ENCODE measurements around the gene UBE2L3. TPM values are rescaled to one million over a fixed set of nuclear protein-coding genes. Genes with fewer than 3 reads are reported as not detected.
"Not testable (repeated sequence)": the region's sequence is repeated elsewhere in the genome, so short reads cannot be mapped to it uniquely, and the experiment has no call there.

The UBE2L3 gene
- total and polyA plus RNA-seq, 10 of the 15 experiments (the other 5 are each of a cell fraction or from before 2014, with no cell fraction given) = 55.7 to 168 (median 113) TPM

GRCh38 chr22:21567456-21568346 is at the start of gene UBE2L3 (continued):
- TF ChIP-seq E2F8 (IDR thresholded peaks at IDR 0.05; ENCODE audit: low read depth, partially characterized antibody) (no peak), HCFC1 (IDR thresholded peaks at IDR 0.05; ENCODE audit: low read length) (peak; percentile 58), TARDBP (IDR thresholded peaks at IDR 0.05; ENCODE audit: borderline replicate concordance) (no peak)

GRCh38 chr22:21526705-21527500 is 40.6 kb upstream of the UBE2L3 start:
- H3K4me3 ChIP-seq; H3K4me2 ChIP-seq (ENCODE audit: control insufficient read depth, insufficient read depth); SMC1A ChIA-PET (ENCODE audit: uncharacterized antibody, unreplicated experiment); BruUV-seq (replicated peaks); H3K79me2 ChIP-seq (ENCODE audit: control insufficient read depth, insufficient read depth, low read length); POLR2A ChIA-PET; ATAC-seq; CTCF ChIA-PET; H3K9ac ChIP-seq (ENCODE audit: control insufficient read depth, insufficient read depth, low read length); H3K27me3 ChIP-seq (replicated peaks in 1 of 2; ENCODE audit: control insufficient read depth in 2 of 2, insufficient read depth in 2 of 2, low read length in 1 of 2); H2AFZ ChIP-seq (ENCODE audit: control insufficient read depth, low read depth, low read length); RAD21 ChIA-PET (ENCODE audit: unreplicated experiment); H3K4me1 ChIP-seq (ENCODE audit: control insufficient read depth, insufficient read depth, low read length); H3K9me3 ChIP-seq (replicated peaks; ENCODE audit: control insufficient read depth, insufficient read depth, low read length); H3K36me3 ChIP-seq (ENCODE audit: control insufficient read depth in 2 of 2, insufficient read depth in 2 of 2, low read length in 1 of 2); FAIRE-seq; DNase-seq (ENCODE audit: low read depth, low spot score); H3K27ac ChIP-seq (ENCODE audit: control insufficient read depth, insufficient read depth); intact Hi-C loops (cut with micrococcal nuclease; ENCODE audit: unreplicated experiment); H4K20me1 ChIP-seq (ENCODE audit: control insufficient read depth, insufficient read depth); in situ Hi-C loops (cut with MboI): not testable (repeated sequence)
- no CpG with 5 or more reads among the region's 6 CpGs for WGBS (ENCODE audit: insufficient coverage, insufficient replicate concordance, low lambda C conversion rate, missing lambda C conversion rate)

- H4K20me1 ChIP-seq (ENCODE audit: control insufficient read depth, insufficient read depth); ATAC-seq; CTCF ChIA-PET; BruUV-seq (replicated peaks); H3K79me2 ChIP-seq (ENCODE audit: control insufficient read depth, insufficient read depth, low read length); DNase-seq (ENCODE audit: low read depth, low spot score); FAIRE-seq; H3K4me1 ChIP-seq (ENCODE audit: control insufficient read depth, insufficient read depth, low read length); H3K4me2 ChIP-seq (ENCODE audit: control insufficient read depth, insufficient read depth); in situ Hi-C loops (cut with MboI); intact Hi-C loops (cut with micrococcal nuclease; ENCODE audit: unreplicated experiment); H2AFZ ChIP-seq (ENCODE audit: control insufficient read depth, low read depth, low read length); RAD21 ChIA-PET (ENCODE audit: unreplicated experiment); SMC1A ChIA-PET (ENCODE audit: uncharacterized antibody, unreplicated experiment); H3K9me3 ChIP-seq (replicated peaks; ENCODE audit: control insufficient read depth, insufficient read depth, low read length); H3K27me3 ChIP-seq (replicated peaks in 1 of 2; ENCODE audit: control insufficient read depth in 2 of 2, insufficient read depth in 2 of 2, low read length in 1 of 2); H3K4me3 ChIP-seq; H3K9ac ChIP-seq (ENCODE audit: control insufficient read depth, insufficient read depth, low read length); POLR2A ChIA-PET; H3K27ac ChIP-seq (ENCODE audit: control insufficient read depth, insufficient read depth); H3K36me3 ChIP-seq (ENCODE audit: control insufficient read depth in 2 of 2, insufficient read depth in 2 of 2, low read length in 1 of 2): not testable (repeated sequence)
- WGBS (ENCODE audit: insufficient coverage, insufficient replicate concordance, low lambda C conversion rate, missing lambda C conversion rate) = no CpG with 5 or more reads among the region's 5 CpGs
Observed at GRCh38 chr22:21531525-21531924, 36.0 kb upstream of the UBE2L3 start.
